H9 (cell line): ENCODE results near the gene LMF1. TPM values are rescaled to one million over a fixed set of nuclear protein-coding genes. Genes with fewer than 3 reads are reported as not detected.

Source experiments
- DNase-seq: peaks from one replicate; pipeline ENCODE4 v3.0.0-alpha.2; 2017
- H2AFZ ChIP-seq: one replicate; pipeline ENCODE4 v1.6.1; 2013; ENCODE audit warnings: mild to moderate bottlenecking, low read length, control low read depth, moderate library complexity
- H2AK5ac ChIP-seq: 2 replicates; pipeline ENCODE4 v1.6.1; 2013; ENCODE audit warnings: low read length, control low read depth, mixed read lengths; ENCODE audit not compliant: insufficient read length
- H2BK120ac ChIP-seq: one replicate; pipeline ENCODE4 v1.6.1; 2013; ENCODE audit warnings: low read depth, mild to moderate bottlenecking, low read length, control low read depth, inconsistent platforms; ENCODE audit not compliant: poor library complexity, severe bottlenecking
- H2BK12ac ChIP-seq: 2 replicates; pipeline ENCODE4 v1.6.1; 2013; ENCODE audit warnings: low read length, control low read depth, mixed read lengths, low read depth; ENCODE audit not compliant: insufficient read length
- H2BK15ac ChIP-seq: 2 replicates; pipeline ENCODE4 v1.6.1; 2013; ENCODE audit warnings: low read depth, low read length, control low read depth
- H2BK20ac ChIP-seq: one replicate; pipeline ENCODE4 v1.6.1; 2013; ENCODE audit warnings: low read depth, mild to moderate bottlenecking, low read length, control low read depth, inconsistent platforms; ENCODE audit not compliant: poor library complexity, severe bottlenecking
- H2BK5ac ChIP-seq: 2 replicates; pipeline ENCODE4 v1.6.1; 2013; ENCODE audit warnings: low read length, control low read depth, mixed read lengths; ENCODE audit not compliant: insufficient read length
- H3K14ac ChIP-seq: 2 replicates; pipeline ENCODE4 v1.6.1; 2013; ENCODE audit warnings: low read length, control low read depth; ENCODE audit not compliant: insufficient read depth
- H3K18ac ChIP-seq: 2 replicates; pipeline ENCODE4 v1.6.1; 2013; ENCODE audit warnings: low read depth, mild to moderate bottlenecking, mixed read lengths, low read length, control low read depth; ENCODE audit not compliant: insufficient read length
- H3K23ac ChIP-seq: 2 replicates; pipeline ENCODE4 v1.6.1; 2013; ENCODE audit warnings: low read length, control low read depth, mixed read lengths, low read depth; ENCODE audit not compliant: insufficient read length
- H3K23me2 ChIP-seq: 2 replicates; pipeline ENCODE4 v1.6.1; 2013; ENCODE audit warnings: low read depth, mild to moderate bottlenecking, mixed read lengths, low read length, control low read depth; ENCODE audit not compliant: insufficient read length, poor library complexity, severe bottlenecking
- H3K27ac ChIP-seq: 2 replicates; pipeline ENCODE4 v1.5.1; 2013; ENCODE audit warnings: low read length, control low read depth, mixed read lengths, low read depth; ENCODE audit not compliant: insufficient read length
- H3K27me3 ChIP-seq: 2 replicates; pipeline ENCODE4 v1.6.1; 2013; ENCODE audit warnings: low read length, control low read depth, inconsistent platforms; ENCODE audit not compliant: insufficient read depth
- H3K4ac ChIP-seq: 2 replicates; pipeline ENCODE4 v1.6.1; 2013; ENCODE audit warnings: low read depth, mild to moderate bottlenecking, control low read depth, inconsistent platforms, low read length, moderate library complexity
- H3K4me1 ChIP-seq: 2 replicates; pipeline ENCODE4 v1.6.1; 2013; ENCODE audit warnings: low read length, control low read depth, inconsistent platforms; ENCODE audit not compliant: insufficient read depth
- H3K4me2 ChIP-seq: 2 replicates; pipeline ENCODE4 v1.6.1; 2013; ENCODE audit warnings: low read length, control low read depth, mixed read lengths; ENCODE audit not compliant: insufficient read length, insufficient read depth
- H3K56ac ChIP-seq: 2 replicates; pipeline ENCODE4 v1.6.1; 2013; ENCODE audit warnings: low read depth, mild to moderate bottlenecking, mixed read lengths, low read length, control low read depth; ENCODE audit not compliant: insufficient read length
- H3K79me1 ChIP-seq: 2 replicates; pipeline ENCODE4 v1.6.1; 2013; ENCODE audit warnings: low read depth, mild to moderate bottlenecking, moderate library complexity, low read length, control low read depth, inconsistent platforms; ENCODE audit not compliant: insufficient read depth, poor library complexity, severe bottlenecking
- H3K79me2 ChIP-seq: 2 replicates; pipeline ENCODE4 v1.6.1; 2013; ENCODE audit warnings: low read length, control low read depth, inconsistent platforms; ENCODE audit not compliant: insufficient read depth
- H3K9ac ChIP-seq: 2 replicates; pipeline ENCODE4 v1.6.1; 2013; ENCODE audit warnings: low read length, control low read depth, mixed read lengths; ENCODE audit not compliant: insufficient read length; ENCODE audit errors: extremely low read depth
- H3K9me3 ChIP-seq: one replicate; pipeline ENCODE4 v1.6.1; 2013; ENCODE audit warnings: low read depth, low read length, inconsistent platforms; ENCODE audit not compliant: control insufficient read depth
- H3T11ph ChIP-seq: one replicate; pipeline ENCODE4 v1.6.1; 2013; ENCODE audit warnings: mild to moderate bottlenecking, low read length, control low read depth, inconsistent platforms
- H4K20me1 ChIP-seq: one replicate; pipeline ENCODE4 v1.6.1; 2013; ENCODE audit not compliant: control insufficient read depth, insufficient read length, insufficient read depth
- H4K5ac ChIP-seq: 2 replicates; pipeline ENCODE4 v1.6.1; 2013; ENCODE audit warnings: low read depth, mild to moderate bottlenecking, mixed read lengths, low read length, control low read depth; ENCODE audit not compliant: insufficient read length
- H4K8ac ChIP-seq: replicated peaks from 2 replicates; pipeline ENCODE4 v1.6.1; 2013; ENCODE audit warnings: low read length, control low read depth, mixed read lengths, low read depth; ENCODE audit not compliant: insufficient read length
- H4K91ac ChIP-seq: 2 replicates; pipeline ENCODE4 v1.6.1; 2013; ENCODE audit warnings: low read depth, mild to moderate bottlenecking, moderate library complexity, mixed read lengths, low read length, control low read depth; ENCODE audit not compliant: insufficient read length
- H3K27ac Mint-ChIP-seq, 3 experiments: 2 replicates in 2 of 3; 3 replicates in 1 of 3; pipeline ENCODE4 v1.8.0; 2020 to 2021; ENCODE audit warnings: mixed read lengths in 3 of 3, mild to moderate bottlenecking in 1 of 3, moderate library complexity in 1 of 3
- H3K27me3 Mint-ChIP-seq: 2 replicates; pipeline ENCODE4 v1.8.0; 2021; ENCODE audit warnings: low read depth, mild to moderate bottlenecking, moderate library complexity, mixed read lengths
- H3K36me3 Mint-ChIP-seq, 3 experiments: 2 replicates in 2 of 3; 3 replicates in 1 of 3; pipeline ENCODE4 v1.8.0; 2020 to 2021; ENCODE audit warnings: low read depth in 3 of 3, mixed read lengths in 3 of 3; ENCODE audit not compliant: insufficient read depth in 1 of 3
- H3K4me1 Mint-ChIP-seq, 2 experiments: 2 replicates each; pipeline ENCODE4 v1.8.0; 2020; ENCODE audit warnings: mixed read lengths in 2 of 2
- H3K4me3 Mint-ChIP-seq, 2 experiments: 2 replicates in 1 of 2; 3 replicates in 1 of 2; pipeline ENCODE4 v1.8.0; 2020 to 2021; ENCODE audit warnings: mild to moderate bottlenecking in 2 of 2, mixed read lengths in 2 of 2, moderate library complexity in 1 of 2
- H3K9me3 Mint-ChIP-seq, 2 experiments: 2 replicates in 1 of 2; 3 replicates in 1 of 2; pipeline ENCODE4 v1.8.0; 2020; ENCODE audit warnings: mild to moderate bottlenecking in 2 of 2, mixed read lengths in 2 of 2, moderate library complexity in 1 of 2
- CTCF ChIP-seq: fragments of 200-600 bp; sonication (generic); conservative IDR thresholded peaks from 3 replicates; pipeline ENCODE4 v1.8.0; 2021; ENCODE audit warnings: antibody characterized with exemption, mild to moderate bottlenecking
- WGBS: extraction: QIAGEN DNeasy Blood & Tissue Kit; methylation state at CpG from one replicate; pipeline ENCODE4 v1.1.7; 2013; ENCODE audit warnings: missing lambda C conversion rate, low lambda C conversion rate, mixed read lengths; ENCODE audit not compliant: insufficient read length; ENCODE audit errors: extremely low coverage; 5-methylcytosine and 5-hydroxymethylcytosine counted together
- total RNA-seq: library from RNA; stranded (reverse); gene quantifications from 2 replicates; pipeline ENCODE4 v1.2.1, GENCODE V29; 2021

The LMF1 gene
- total RNA-seq, 1 experiment from 2014 or later: 7.1 TPM

DNA sequence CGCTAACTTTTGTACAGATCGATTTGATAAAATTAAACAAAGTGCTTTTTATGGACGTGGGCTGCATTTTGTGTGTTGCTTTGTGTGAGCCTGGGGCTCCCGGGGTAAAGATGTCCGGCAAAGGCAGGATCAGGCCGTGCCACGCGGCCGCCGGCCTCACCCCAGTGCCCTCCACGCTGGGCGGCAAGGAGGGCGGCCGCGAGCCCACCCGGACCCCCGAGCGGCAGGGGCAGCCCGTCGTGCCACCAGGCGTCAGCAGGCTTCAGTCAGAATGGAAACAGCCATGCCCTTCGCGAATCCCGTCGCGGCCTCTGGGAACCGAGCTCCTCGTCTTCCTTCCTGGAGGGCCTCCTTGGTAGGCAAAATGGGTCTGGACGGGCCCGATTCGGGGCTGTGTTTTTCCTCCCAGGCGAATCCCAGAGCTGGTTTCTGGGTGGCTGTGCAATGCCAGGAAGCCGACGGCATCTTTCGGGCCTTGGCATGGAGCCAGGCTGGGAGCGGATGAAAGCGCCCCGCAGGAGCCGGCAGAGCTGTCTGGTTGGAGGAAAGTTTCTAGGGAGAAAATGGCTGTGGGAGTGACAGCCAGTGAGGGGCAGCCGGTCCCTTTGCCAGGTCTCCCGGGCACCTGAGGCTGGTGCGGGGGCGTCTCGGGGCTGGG, 16.3 kb upstream of the LMF1 start:
- Histone ChIP-seq H3K23me2 (peaks cover 10% of the 10 kb centered on the region), H4K91ac (no peak overlapping the region), H3T11ph (no peak overlapping the region), H3K14ac (no peak overlapping the region), H3K27ac (no peak overlapping the region), H3K56ac (no peak overlapping the region), H2BK12ac (no peak overlapping the region), H2BK5ac (no peak overlapping the region), H3K23ac (no peak overlapping the region), H2BK15ac (no peak overlapping the region), H3K18ac (no peak overlapping the region), H2BK20ac (no peak overlapping the region), H4K8ac (no peak overlapping the region), H2BK120ac (no peak overlapping the region), H4K5ac (no peak overlapping the region), H3K9me3 (no peaks in the 10 kb centered on the region), H2AK5ac (no peak overlapping the region), H3K9ac (no peak overlapping the region), H4K20me1 (no peaks in the 10 kb centered on the region), H3K4me2 (no peak overlapping the region), H2AFZ (no peak overlapping the region), H3K4me1 (no peaks in the 10 kb centered on the region), H3K27me3 (peaks cover 9% of the 10 kb centered on the region; the same call in 1 of the 2 replicates), H3K79me1 (no peaks in the 10 kb centered on the region), H3K79me2 (no peaks in the 10 kb centered on the region), H3K4ac (no peak overlapping the region)
- H3K4me3 Mint-ChIP-seq: no peak overlapping the region
- no peaks in the 10 kb centered on the region for H3K9me3 Mint-ChIP-seq
- H3K27me3 Mint-ChIP-seq: peaks cover 16% of the 10 kb centered on the region
- no peak for DNase-seq
- peaks cover 3 to 8% of the 10 kb centered on the region in 2 experiments; a peak in 2 of 4 replicates for H3K4me1 Mint-ChIP-seq
- peaks cover 0 to 2% (median 0%) of the 10 kb centered on the region in 3 experiments; a peak in 2 of 7 replicates for H3K36me3 Mint-ChIP-seq
- no peak overlapping the region for H3K27ac Mint-ChIP-seq
- TF ChIP-seq CTCF: no peak
- WGBS: no CpG with 5 or more reads among the region's 44 CpGs
